ENCODE measurements around the gene FAM241A.

The FAM241A gene

GRCh38 chr4:112145326-112145789 is at the start of gene FAM241A:
Gene FAM241A, plus strand, starts transcription at chr4:112145454. Its CDS starts 127 bp downstream, at chr4:112145581.
- in situ Hi-C loops (cut with MboI; ENCODE audit: low sequenced_read_pairs): no loop called here

- in situ Hi-C loops (cut with MboI; ENCODE audit: low sequenced_read_pairs): loop anchor here (25.0 kb wide), 1 partner anchor 513 kb away; no protein-coding TSS in a partner anchor
Measured at GRCh38 chr4:112098841-112099530, 46.3 kb upstream of the FAM241A start.

GRCh38 chr4:112099701-112100297 is 45.5 kb upstream of the FAM241A start:
- in situ Hi-C loops (cut with MboI; ENCODE audit: low sequenced_read_pairs): loop anchor here (25.0 kb wide), 2 partner anchors 513 to 663 kb away; no protein-coding TSS in a partner anchor

GRCh38 chr4:112102875-112103370 is 42.3 kb upstream of the FAM241A start:
- in situ Hi-C loops (cut with MboI; ENCODE audit: low sequenced_read_pairs): loop anchor here (25.0 kb wide), 1 partner anchor 659 kb away; no protein-coding TSS in a partner anchor

GRCh38 chr4:112105201-112105969 is 39.9 kb upstream of the FAM241A start:
- in situ Hi-C loops (cut with MboI; ENCODE audit: low sequenced_read_pairs): loop anchor here (25.0 kb wide), 1 partner anchor 657 kb away; no protein-coding TSS in a partner anchor

- in situ Hi-C loops (cut with MboI; ENCODE audit: low sequenced_read_pairs): loop anchor here (25.0 kb wide), 1 partner anchor 653 kb away; no protein-coding TSS in a partner anchor
Measured at GRCh38 chr4:112109360-112110058, 35.7 kb upstream of the FAM241A start.

GRCh38 chr4:112110059-112110425 is 35.2 kb upstream of the FAM241A start:
- in situ Hi-C loops (cut with MboI; ENCODE audit: low sequenced_read_pairs): loop anchor here (25.0 kb wide), 1 partner anchor 652 kb away; no protein-coding TSS in a partner anchor

GRCh38 chr4:112111306-112111705 is 33.9 kb upstream of the FAM241A start:
- in situ Hi-C loops (cut with MboI; ENCODE audit: low sequenced_read_pairs): loop anchor here (25.0 kb wide), 1 partner anchor 651 kb away; no protein-coding TSS in a partner anchor

- in situ Hi-C loops (cut with MboI; ENCODE audit: low sequenced_read_pairs): loop anchor here (25.0 kb wide), 1 partner anchor 650 kb away; no protein-coding TSS in a partner anchor
Measured at GRCh38 chr4:112112095-112112494, 33.2 kb upstream of the FAM241A start.

- in situ Hi-C loops (cut with MboI; ENCODE audit: low sequenced_read_pairs): loop anchor here (25.0 kb wide), 1 partner anchor 650 kb away; no protein-coding TSS in a partner anchor
Measured at GRCh38 chr4:112112590-112113170, 32.6 kb upstream of the FAM241A start.

GRCh38 chr4:112113864-112114263 is 31.4 kb upstream of the FAM241A start:
- in situ Hi-C loops (cut with MboI; ENCODE audit: low sequenced_read_pairs): loop anchor here (25.0 kb wide), 1 partner anchor 648 kb away; no protein-coding TSS in a partner anchor

GRCh38 chr4:112114452-112114851 is 30.8 kb upstream of the FAM241A start:
- in situ Hi-C loops (cut with MboI; ENCODE audit: low sequenced_read_pairs): loop anchor here (25.0 kb wide), 1 partner anchor 648 kb away; no protein-coding TSS in a partner anchor

- in situ Hi-C loops (cut with MboI; ENCODE audit: low sequenced_read_pairs): loop anchor here (25.0 kb wide), 1 partner anchor 643 kb away; no protein-coding TSS in a partner anchor
Measured at GRCh38 chr4:112118742-112119352, 26.4 kb upstream of the FAM241A start.

- in situ Hi-C loops (cut with MboI; ENCODE audit: low sequenced_read_pairs): loop anchor here (25.0 kb wide), 1 partner anchor 643 kb away; no protein-coding TSS in a partner anchor
Measured at GRCh38 chr4:112119353-112119783, 25.9 kb upstream of the FAM241A start.

GRCh38 chr4:112120021-112120420 is 25.2 kb upstream of the FAM241A start:
- in situ Hi-C loops (cut with MboI; ENCODE audit: low sequenced_read_pairs): loop anchor here (25.0 kb wide), 1 partner anchor 642 kb away; no protein-coding TSS in a partner anchor

- in situ Hi-C loops (cut with MboI; ENCODE audit: low sequenced_read_pairs): no loop called here
Measured at GRCh38 chr4:112125416-112125815, 19.8 kb upstream of the FAM241A start.

- in situ Hi-C loops (cut with MboI; ENCODE audit: low sequenced_read_pairs): no loop called here
Measured at GRCh38 chr4:112127048-112127637, 18.1 kb upstream of the FAM241A start.

- in situ Hi-C loops (cut with MboI; ENCODE audit: low sequenced_read_pairs): no loop called here
Measured at GRCh38 chr4:112127803-112128202, 17.5 kb upstream of the FAM241A start.

GRCh38 chr4:112128452-112128851 is 16.8 kb upstream of the FAM241A start:
- in situ Hi-C loops (cut with MboI; ENCODE audit: low sequenced_read_pairs): no loop called here

Data from HL-60/S4 (cell line).